Measurements from ENCODE around the gene ESCO1. TPM values are rescaled to one million over a fixed set of nuclear protein-coding genes. Genes with fewer than 3 reads are reported as not detected.

ESCO1 gene
- total RNA-seq, 6 experiments from 2014 or later, result 4.9 to 10.3 (median 6.5) TPM

GRCh38 chr18:21499997-21500396, 100.5 kb downstream of the ESCO1 start:
- H3K27ac ChIP-seq, result no peak overlapping the region
- WGBS (ENCODE audit: insufficient coverage, low coverage, low lambda C conversion rate, missing lambda C conversion rate), result 60% methylated on average over 1 of the region's 16 CpGs
- H3K9me3 ChIP-seq, result no peaks in the 10 kb centered on the region
- no peak overlapping the region for H3K4me3 ChIP-seq
- no peaks in the 10 kb centered on the region for H3K4me1 ChIP-seq
- H3K36me3 ChIP-seq, result no peaks in the 10 kb centered on the region
- intact Hi-C loops (cut with DNase I), result no loop called here
- no peaks in the 10 kb centered on the region for H3K27me3 ChIP-seq
- DNase-seq (no peak), ATAC-seq (no peak)
- no peak for TF ChIP-seq POLR2A (IDR thresholded peaks at IDR 0.05)
- no peak for TF ChIP-seq CTCF (IDR thresholded peaks at IDR 0.05)

DNA sequence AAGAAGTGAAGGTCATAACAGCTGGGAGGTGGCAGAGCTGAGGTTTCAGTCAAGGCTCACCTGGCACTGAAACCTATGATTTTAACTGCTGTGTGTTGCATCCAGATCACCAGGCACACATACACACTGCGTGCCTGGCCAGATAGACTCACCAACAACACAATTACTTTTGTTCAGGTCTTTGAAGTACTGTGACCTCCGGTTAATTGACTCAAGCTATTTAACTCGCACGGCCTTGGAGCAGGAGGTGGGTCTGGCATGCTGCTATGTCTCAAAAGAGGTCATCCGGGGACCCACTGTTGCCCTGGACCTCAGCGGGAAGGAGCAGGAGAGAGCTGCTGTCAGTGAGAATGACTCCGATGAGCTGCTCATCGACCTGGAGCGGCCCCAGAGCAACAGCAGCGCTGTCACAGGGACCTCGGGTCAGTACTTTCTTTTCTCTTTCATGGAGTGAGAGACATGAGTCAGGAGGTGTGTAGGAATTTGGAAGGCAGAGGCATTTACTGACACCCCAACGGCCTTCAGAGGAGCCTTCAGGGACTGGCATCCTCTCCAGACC, 104.1 kb downstream of the ESCO1 start:
- H3K4me3 ChIP-seq, result no peak overlapping the region
- no peaks in the 10 kb centered on the region for H3K27me3 ChIP-seq
- no peaks in the 10 kb centered on the region for H3K36me3 ChIP-seq
- H3K4me1 ChIP-seq, result no peaks in the 10 kb centered on the region
- H3K9me3 ChIP-seq, result no peaks in the 10 kb centered on the region
- 82% methylated on average over 2 of the region's 12 CpGs for WGBS (ENCODE audit: insufficient coverage, low coverage, low lambda C conversion rate, missing lambda C conversion rate)
- ATAC-seq, result no peak
- no peak for DNase-seq
- TF ChIP-seq CTCF (IDR thresholded peaks at IDR 0.05), result no peak
- TF ChIP-seq POLR2A (IDR thresholded peaks at IDR 0.05), result no peak
- intact Hi-C loops (cut with DNase I), result no loop called here
- H3K27ac ChIP-seq, result no peak overlapping the region

- no peaks in the 10 kb centered on the region for H3K4me1 ChIP-seq
- no peak for DNase-seq
- intact Hi-C loops (cut with DNase I), result no loop called here
- TF ChIP-seq CTCF (IDR thresholded peaks at IDR 0.05), result no peak
- H3K4me3 ChIP-seq, result no peak overlapping the region
- H3K27ac ChIP-seq, result no peak overlapping the region
- ATAC-seq, result no peak
- H3K9me3 ChIP-seq, result no peaks in the 10 kb centered on the region
- no peaks in the 10 kb centered on the region for H3K27me3 ChIP-seq
- 68% methylated on average over 4 of the region's 4 CpGs for WGBS (ENCODE audit: insufficient coverage, low coverage, low lambda C conversion rate, missing lambda C conversion rate)
- H3K36me3 ChIP-seq, result no peaks in the 10 kb centered on the region
Observed at GRCh38 chr18:21490748-21491147, 109.8 kb downstream of the ESCO1 start.

GRCh38 chr18:21489919-21490495, 110.5 kb downstream of the ESCO1 start:
- Histone ChIP-seq H3K36me3 (no peaks in the 10 kb centered on the region), H3K4me3 (no peak overlapping the region), H3K27me3 (no peaks in the 10 kb centered on the region), H3K27ac (no peak overlapping the region), H3K9me3 (no peaks in the 10 kb centered on the region), H3K4me1 (no peaks in the 10 kb centered on the region)
- intact Hi-C loops (cut with DNase I), result no loop called here
- DNase-seq, result no peak
- no peak for ATAC-seq
- TF ChIP-seq CTCF (IDR thresholded peaks at IDR 0.05), result no peak
- TF ChIP-seq POLR2A (IDR thresholded peaks at IDR 0.05), result no peak
- 81% methylated on average over 3 of the region's 15 CpGs for WGBS (ENCODE audit: insufficient coverage, low coverage, low lambda C conversion rate, missing lambda C conversion rate)

Data from right lobe of liver (tissue), 6 donors.